ENCODE data around the gene AVP. TPM values are rescaled to one million over a fixed set of nuclear protein-coding genes. Genes with fewer than 3 reads are reported as not detected.
"Not testable (repeated sequence)": the region's sequence is repeated elsewhere in the genome, so short reads cannot be mapped to it uniquely, and the experiment has no call there.

AVP gene
- not detected in 2 replicates for total RNA-seq (2014; rRNA removed; shearing (Covaris generic))

GRCh38 chr20:3084283-3084985 lies at the start of gene AVP:
TSS of gene AVP (minus strand) at chr20:3084724. CDS start at chr20:3084674, 50 bp downstream.
- H3K4me3 ChIP-seq, result no peak within 1 kb of the TSS
- no peaks in the 10 kb centered on the region for H3K36me3 ChIP-seq
- no peaks in the 10 kb centered on the region for H3K27me3 ChIP-seq

GRCh38 chr20:3134151-3134550 lies 49.6 kb upstream of the AVP start:
- Histone ChIP-seq H3K27me3 (no peaks in the 10 kb centered on the region), H3K4me3 (no peak overlapping the region), H3K9me3 (replicated peaks) (no peaks in the 10 kb centered on the region), H3K27ac (no peak overlapping the region), H3K36me3 (no peaks in the 10 kb centered on the region; the same call in 1 of the 2 replicates), H3K4me1 (no peaks in the 10 kb centered on the region)
- no peak for DNase-seq

More at GRCh38 chr20:3084283-3084985, at the start of gene AVP:
- Histone ChIP-seq H3K9me3 (replicated peaks) (no peaks in the 10 kb centered on the region), H3K27ac (no peak within 1 kb of the TSS), H3K4me1 (no peaks in the 10 kb centered on the region)
- no peak for DNase-seq

GRCh38 chr20:3133155-3133554 lies 48.6 kb upstream of the AVP start:
- no peak for DNase-seq
- no peaks in the 10 kb centered on the region; the same call in 1 of the 2 replicates for H3K36me3 ChIP-seq
- no peaks in the 10 kb centered on the region for H3K4me1 ChIP-seq
- H3K4me3 ChIP-seq, result no peak overlapping the region
- H3K9me3 ChIP-seq (replicated peaks), result no peaks in the 10 kb centered on the region
- H3K27me3 ChIP-seq, result no peaks in the 10 kb centered on the region
- no peak overlapping the region for H3K27ac ChIP-seq

- no peak overlapping the region for H3K4me3 ChIP-seq
- no peaks in the 10 kb centered on the region for H3K9me3 ChIP-seq (replicated peaks)
- H3K27me3 ChIP-seq, result no peaks in the 10 kb centered on the region
- H3K27ac ChIP-seq, result no peak overlapping the region
- DNase-seq, result no peak
- H3K36me3 ChIP-seq, result no peaks in the 10 kb centered on the region; the same call in 1 of the 2 replicates
- H3K4me1 ChIP-seq, result no peaks in the 10 kb centered on the region
Measured at GRCh38 chr20:3130051-3130600, 45.6 kb upstream of the AVP start.

GRCh38 chr20:3129094-3129493 lies 44.6 kb upstream of the AVP start:
- H3K9me3 ChIP-seq (replicated peaks), result no peaks in the 10 kb centered on the region
- DNase-seq, result no peak
- no peaks in the 10 kb centered on the region for H3K27me3 ChIP-seq
- no peaks in the 10 kb centered on the region; the same call in 1 of the 2 replicates for H3K36me3 ChIP-seq
- no peak overlapping the region for H3K27ac ChIP-seq
- H3K4me1 ChIP-seq, result no peaks in the 10 kb centered on the region
- H3K4me3 ChIP-seq, result no peak overlapping the region

DNA sequence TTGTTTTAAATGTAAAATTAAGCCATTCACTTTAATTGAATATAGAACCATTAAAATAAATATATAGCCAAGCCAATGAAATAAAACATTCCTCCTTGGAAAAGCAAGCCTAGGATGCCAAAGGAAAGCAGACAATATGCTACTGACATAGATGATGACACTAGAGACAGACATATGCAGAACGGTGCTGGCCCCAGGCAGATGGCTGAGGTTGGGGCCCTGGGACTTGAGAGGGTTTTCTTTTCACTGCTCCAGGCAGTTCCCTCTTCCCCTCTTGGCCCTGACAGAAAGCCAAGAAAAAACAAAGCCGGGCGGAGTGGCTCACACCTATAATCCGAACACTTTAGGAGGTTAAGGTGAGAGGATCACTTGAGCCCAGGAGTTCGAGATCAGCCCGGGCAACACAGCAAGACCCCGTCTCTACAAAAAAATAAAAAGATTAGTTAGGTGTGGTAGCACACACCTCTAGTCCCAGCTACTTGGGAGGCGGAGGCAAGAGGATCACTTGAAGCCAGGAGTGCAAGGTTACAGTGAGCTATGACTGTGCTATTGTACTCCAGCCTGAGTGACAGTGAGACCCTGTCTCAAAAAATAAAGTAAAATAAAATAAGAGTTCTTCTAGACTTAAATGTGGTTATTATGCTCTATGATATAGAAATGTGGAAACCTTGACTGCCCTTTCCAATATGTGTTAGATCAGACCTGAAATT lies 43.9 kb upstream of the AVP start:
- Histone ChIP-seq H3K4me1 (no peaks in the 10 kb centered on the region), H3K4me3 (no peak overlapping the region), H3K9me3 (replicated peaks) (no peaks in the 10 kb centered on the region), H3K36me3 (no peaks in the 10 kb centered on the region), H3K27me3 (no peaks in the 10 kb centered on the region), H3K27ac (no peak overlapping the region)
- no peak for DNase-seq

DNA sequence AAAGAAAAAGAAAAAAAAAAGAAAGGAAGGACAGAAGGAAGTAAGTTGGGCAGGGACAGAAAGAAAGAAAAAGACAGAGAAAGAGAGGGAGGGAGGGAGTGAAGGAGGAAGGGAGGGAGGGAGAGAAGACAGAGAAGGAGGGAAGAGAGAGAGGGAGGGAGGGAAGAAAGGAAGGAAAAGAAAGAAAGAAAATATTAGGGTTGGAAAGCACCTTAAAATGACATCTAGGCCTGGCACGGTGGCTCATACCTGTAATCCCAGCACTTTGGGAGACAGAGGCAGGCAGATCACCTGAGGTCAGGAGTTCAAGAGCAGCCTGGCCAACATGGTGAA lies 42.0 kb upstream of the AVP start:
- Histone ChIP-seq H3K27ac (no peak overlapping the region), H3K27me3 (no peaks in the 10 kb centered on the region), H3K4me1 (no peaks in the 10 kb centered on the region), H3K4me3 (no peak overlapping the region), H3K9me3 (replicated peaks) (no peaks in the 10 kb centered on the region), H3K36me3 (peaks cover 7% of the 10 kb centered on the region)
- DNase-seq, result no peak

DNA sequence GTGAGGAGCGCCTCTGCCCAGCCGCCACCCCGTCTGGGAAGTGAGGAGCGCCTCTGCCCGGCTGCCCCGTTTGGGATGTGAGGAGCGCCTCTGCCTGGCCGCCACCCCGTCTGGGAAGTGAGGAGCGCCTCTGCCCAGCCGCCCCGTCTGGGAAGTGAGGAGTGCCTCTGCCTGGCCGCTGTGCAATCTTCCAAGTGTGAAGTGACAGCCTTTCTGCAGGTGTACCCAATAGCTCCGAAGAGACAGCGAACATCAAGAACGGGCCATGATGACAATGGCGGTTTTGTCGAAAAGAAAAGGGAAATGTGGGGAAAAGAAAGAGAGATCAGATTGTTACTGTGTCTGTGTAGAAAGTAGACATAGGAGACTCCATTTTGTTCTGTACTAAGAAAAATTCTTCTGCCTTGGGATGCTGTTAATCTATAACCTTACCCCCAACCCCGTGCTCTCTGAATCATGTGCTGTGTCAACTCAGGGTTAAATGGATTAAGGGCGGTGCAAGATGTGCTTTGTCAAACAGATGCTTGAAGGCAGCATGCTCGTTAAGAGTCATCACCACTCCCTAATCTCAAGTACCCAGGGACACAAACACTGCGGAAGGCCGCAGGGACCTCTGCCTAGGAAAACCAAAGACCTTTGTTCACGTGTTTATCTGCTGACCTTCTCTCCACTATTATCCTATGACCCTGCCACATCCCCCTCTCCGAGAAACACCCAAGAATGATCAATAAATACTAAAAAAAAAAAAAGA lies 41.4 kb upstream of the AVP start:
- DNase-seq; H3K27me3 ChIP-seq; H3K27ac ChIP-seq; H3K4me3 ChIP-seq; H3K9me3 ChIP-seq (replicated peaks); H3K4me1 ChIP-seq: not testable (repeated sequence)
- H3K36me3 ChIP-seq, result peaks cover 12% of the 10 kb centered on the region

DNA sequence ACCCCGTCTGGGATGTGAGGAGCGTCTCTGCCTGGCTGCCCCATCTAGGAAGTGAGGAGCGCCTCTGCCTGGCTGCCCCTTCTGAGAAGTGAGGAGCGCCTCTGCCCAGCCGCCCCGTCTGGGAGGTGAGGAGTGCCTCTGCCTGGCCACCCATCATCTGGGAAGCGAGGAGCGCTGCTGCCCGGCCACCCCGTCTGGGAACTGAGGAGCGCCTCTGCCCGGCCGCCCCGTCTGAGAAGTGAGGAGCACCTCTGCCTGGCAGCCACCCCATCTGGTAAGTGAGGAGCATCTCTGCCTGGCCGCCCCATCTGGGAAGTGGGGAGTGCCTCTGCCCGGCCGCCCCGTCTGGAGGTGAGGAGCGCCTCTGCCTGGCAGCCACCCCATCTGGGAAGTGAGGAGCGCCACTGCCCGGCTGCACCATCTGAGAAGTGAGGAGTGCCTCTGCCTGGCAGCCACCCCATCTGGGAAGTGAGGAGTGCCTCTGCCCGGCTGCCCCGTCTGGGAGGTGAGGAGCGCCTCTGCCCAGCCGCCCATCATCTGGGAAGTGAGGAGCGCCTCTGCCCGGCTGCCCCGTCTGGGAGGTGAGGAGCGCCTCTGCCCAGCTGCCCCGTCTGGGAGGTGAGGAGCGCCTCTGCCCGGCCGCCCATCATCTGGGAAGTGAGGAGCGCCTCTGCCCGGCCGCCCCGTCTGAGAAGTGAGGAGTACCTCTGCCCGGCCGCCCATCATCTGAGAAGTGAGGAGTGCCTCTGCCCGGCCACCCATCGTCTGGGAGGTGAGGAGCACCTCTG lies 40.4 kb upstream of the AVP start:
- peaks cover 16% of the 10 kb centered on the region for H3K36me3 ChIP-seq
- H3K9me3 ChIP-seq (replicated peaks); H3K27me3 ChIP-seq; H3K4me3 ChIP-seq; H3K4me1 ChIP-seq; DNase-seq; H3K27ac ChIP-seq: not testable (repeated sequence)

DNA sequence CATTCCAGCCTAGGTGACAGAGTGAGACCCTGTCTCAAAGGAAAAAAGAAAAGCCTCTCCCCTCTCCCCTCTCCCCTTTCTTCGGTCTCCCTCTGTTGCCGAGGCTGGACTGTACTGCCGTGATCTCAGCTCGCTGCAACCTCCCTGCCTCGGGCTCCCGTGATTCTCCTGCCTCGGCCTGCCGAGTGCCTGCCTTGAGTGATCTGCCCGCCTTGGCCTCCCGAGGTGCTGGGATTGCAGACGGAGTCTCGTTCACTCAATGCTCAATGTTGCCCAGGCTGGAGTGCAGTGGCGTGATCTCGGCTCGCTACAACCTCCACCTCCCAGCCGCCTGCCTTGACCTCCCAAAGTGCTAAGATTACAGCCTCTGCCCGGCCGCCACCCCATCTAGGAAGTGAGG lies 39.6 kb upstream of the AVP start:
- not testable (repeated sequence) for DNase-seq; H3K27ac ChIP-seq; H3K4me3 ChIP-seq; H3K9me3 ChIP-seq (replicated peaks); H3K4me1 ChIP-seq; H3K27me3 ChIP-seq
- peaks cover 20% of the 10 kb centered on the region for H3K36me3 ChIP-seq

DNA sequence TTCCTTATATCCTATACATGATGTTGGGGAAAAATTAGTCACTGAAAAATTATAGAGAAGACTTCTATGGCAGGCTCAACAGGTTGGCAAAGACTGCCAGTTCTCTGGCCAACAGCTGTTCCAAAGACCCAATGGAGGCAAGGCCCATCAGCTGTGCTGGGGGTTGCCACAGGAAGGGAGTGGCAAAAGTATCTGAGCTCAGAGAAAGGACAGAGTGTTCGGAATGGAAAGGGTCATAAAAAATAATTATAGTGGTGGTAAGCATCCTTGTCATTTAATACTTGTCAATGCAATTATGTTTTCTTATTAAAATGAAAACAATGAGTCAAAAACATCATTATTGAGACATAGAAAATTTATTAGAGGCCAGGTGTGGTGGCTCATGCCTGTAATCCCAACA lies 39.0 kb upstream of the AVP start:
- H3K27ac ChIP-seq, result no peak overlapping the region
- H3K4me1 ChIP-seq, result no peaks in the 10 kb centered on the region
- H3K9me3 ChIP-seq (replicated peaks), result no peaks in the 10 kb centered on the region
- H3K27me3 ChIP-seq, result no peaks in the 10 kb centered on the region
- H3K36me3 ChIP-seq, result peaks cover 20% of the 10 kb centered on the region
- H3K4me3 ChIP-seq, result no peak overlapping the region
- no peak for DNase-seq

GRCh38 chr20:3121955-3122610 lies 37.6 kb upstream of the AVP start:
- Histone ChIP-seq H3K4me1 (no peaks in the 10 kb centered on the region), H3K36me3 (peaks cover 20% of the 10 kb centered on the region), H3K27ac (no peak overlapping the region), H3K9me3 (replicated peaks) (no peaks in the 10 kb centered on the region), H3K4me3 (no peak overlapping the region), H3K27me3 (no peaks in the 10 kb centered on the region)
- no peak for DNase-seq

GRCh38 chr20:3121271-3121911 lies 36.9 kb upstream of the AVP start:
- no peak overlapping the region for H3K27ac ChIP-seq
- no peaks in the 10 kb centered on the region for H3K9me3 ChIP-seq (replicated peaks)
- no peak for DNase-seq
- H3K4me3 ChIP-seq, result no peak overlapping the region
- H3K27me3 ChIP-seq, result no peaks in the 10 kb centered on the region
- no peaks in the 10 kb centered on the region for H3K4me1 ChIP-seq
- peaks cover 20% of the 10 kb centered on the region for H3K36me3 ChIP-seq

GRCh38 chr20:3119044-3119443 lies 34.5 kb upstream of the AVP start:
- Histone ChIP-seq H3K9me3 (replicated peaks) (no peaks in the 10 kb centered on the region), H3K4me3 (no peak overlapping the region)

More at GRCh38 chr20:3119044-3119443, 34.5 kb upstream of the AVP start:
- Histone ChIP-seq H3K27ac (no peak overlapping the region), H3K27me3 (no peaks in the 10 kb centered on the region), H3K36me3 (peaks cover 20% of the 10 kb centered on the region), H3K4me1 (no peaks in the 10 kb centered on the region)
- no peak for DNase-seq
